Bone marrow (tissue), 2 donors: ENCODE results near the gene MYO1D.
"Not testable (repeated sequence)": the region's sequence is repeated elsewhere in the genome, so short reads cannot be mapped to it uniquely, and the experiment has no call there.

Experiments
- DNase-seq, 2 donors: peaks; one replicate each; lab custom pipeline; 2025; lab: John Stamatoyannopoulos, UW

Gene MYO1D

GRCh38 chr17:32460054-32460453 is 416.9 kb downstream of the MYO1D start:
- no peak for DNase-seq

GRCh38 chr17:32458371-32458770 is 418.6 kb downstream of the MYO1D start:
- DNase-seq, result no peak

DNA sequence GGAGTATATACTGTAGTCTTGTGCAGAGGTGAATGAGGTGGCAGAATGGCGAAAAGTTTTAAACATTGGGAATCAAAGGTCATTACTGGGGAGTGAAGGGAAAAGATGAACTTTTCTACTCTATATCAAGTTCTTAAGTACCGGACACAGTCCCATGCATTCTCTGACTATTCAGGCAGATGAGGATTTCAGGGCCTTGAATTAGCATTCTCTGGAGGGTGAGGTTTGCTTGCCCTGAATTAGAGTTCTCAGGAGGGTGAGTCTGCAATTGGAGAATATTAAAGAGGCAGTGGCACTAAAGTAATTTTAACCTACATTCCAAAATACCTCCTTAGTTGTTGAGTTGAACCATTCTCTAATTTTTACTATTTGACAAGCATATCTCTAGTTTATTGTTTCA is 423.6 kb downstream of the MYO1D start:
- DNase-seq, result no peak

DNA sequence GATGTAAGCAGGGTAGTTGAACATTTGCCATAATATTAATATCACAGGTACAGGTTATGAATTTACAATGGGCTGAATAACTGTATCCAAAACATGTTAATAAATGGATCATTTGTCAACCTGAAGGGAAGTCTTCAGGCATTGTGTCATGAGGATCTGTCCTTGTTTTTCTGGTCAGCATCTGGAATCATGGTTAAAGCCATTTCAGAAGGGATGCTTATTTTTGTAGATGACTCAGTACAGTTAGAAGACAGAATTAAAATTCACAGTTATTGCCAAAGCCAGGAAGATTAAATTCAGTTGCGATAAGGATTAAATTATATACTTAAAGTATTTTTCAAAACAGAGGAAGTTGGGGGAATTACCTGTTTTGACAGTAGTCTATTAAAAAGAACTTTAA is 424.6 kb downstream of the MYO1D start:
- no peak for DNase-seq

GRCh38 chr17:32451879-32452278 is 425.0 kb downstream of the MYO1D start:
- DNase-seq, result no peak

DNA sequence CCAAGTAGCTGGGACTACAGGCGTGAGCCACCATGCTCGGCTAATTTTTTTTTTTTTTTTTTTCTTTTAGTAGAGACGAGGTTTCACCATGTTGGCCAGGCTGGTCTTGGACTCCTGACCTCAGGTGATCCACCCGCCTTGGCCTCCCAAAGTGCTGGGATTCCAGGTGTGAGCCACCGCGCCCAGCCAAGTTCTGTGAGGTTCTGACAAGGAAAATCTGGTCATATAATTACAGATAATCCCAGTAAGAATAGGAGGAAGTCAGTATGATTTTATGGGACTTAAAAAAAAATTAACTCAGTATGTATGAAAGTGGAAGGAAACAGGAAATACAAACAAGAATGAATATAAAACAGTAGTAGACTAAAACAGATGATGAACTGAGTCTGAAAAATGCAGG is 426.5 kb downstream of the MYO1D start:
- not testable (repeated sequence) for DNase-seq

DNA sequence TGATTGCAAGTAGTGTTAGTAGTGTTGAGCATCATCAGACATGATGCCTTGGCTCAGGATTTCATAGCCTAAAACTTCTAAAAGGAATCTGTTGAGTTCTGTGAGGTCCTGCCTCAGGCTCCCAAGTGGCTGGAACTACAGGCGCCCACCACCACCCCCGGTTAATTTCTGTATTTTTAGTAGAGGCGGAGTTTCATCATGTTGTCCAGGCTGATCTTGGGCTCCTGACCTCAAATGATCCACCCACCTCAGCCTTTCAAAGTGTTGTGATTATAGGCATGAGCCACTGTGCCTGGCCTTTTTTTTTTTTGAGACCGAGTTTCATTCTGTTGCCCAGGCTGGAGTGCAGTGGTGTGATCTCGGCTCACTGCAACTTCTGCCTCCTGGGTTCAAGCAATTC is 427.0 kb downstream of the MYO1D start:
- DNase-seq, result no peak

DNA sequence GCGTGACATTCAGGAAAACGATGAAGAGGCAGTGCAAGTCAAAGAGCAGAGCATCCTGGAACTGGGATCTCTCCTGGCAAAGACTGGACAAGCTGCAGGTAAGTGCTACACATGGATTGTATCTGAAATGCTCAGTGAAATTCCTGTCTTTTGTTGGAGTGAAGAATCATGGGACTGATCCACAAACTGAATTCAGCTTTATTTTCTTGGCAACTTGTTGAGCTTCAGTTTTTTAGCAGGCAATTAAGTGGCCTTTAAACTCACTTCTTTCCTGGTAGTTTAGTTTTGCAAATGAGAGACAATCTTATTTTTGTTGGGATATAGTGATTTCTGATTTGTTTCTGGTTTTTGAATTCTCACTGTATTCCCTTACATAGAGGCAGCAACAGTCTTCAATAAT is 430.0 kb downstream of the MYO1D start:
- DNase-seq, result no peak

- DNase-seq, result no peak
These were observed 431.0 kb downstream of the MYO1D start for GRCh38 chr17:32445971-32446370.

GRCh38 chr17:32445497-32445896 is 431.4 kb downstream of the MYO1D start:
- DNase-seq, result no peak

- DNase-seq, result peak in 1 of 2 donors; percentile 58
These were observed 431.9 kb downstream of the MYO1D start for GRCh38 chr17:32445074-32445415.

DNA sequence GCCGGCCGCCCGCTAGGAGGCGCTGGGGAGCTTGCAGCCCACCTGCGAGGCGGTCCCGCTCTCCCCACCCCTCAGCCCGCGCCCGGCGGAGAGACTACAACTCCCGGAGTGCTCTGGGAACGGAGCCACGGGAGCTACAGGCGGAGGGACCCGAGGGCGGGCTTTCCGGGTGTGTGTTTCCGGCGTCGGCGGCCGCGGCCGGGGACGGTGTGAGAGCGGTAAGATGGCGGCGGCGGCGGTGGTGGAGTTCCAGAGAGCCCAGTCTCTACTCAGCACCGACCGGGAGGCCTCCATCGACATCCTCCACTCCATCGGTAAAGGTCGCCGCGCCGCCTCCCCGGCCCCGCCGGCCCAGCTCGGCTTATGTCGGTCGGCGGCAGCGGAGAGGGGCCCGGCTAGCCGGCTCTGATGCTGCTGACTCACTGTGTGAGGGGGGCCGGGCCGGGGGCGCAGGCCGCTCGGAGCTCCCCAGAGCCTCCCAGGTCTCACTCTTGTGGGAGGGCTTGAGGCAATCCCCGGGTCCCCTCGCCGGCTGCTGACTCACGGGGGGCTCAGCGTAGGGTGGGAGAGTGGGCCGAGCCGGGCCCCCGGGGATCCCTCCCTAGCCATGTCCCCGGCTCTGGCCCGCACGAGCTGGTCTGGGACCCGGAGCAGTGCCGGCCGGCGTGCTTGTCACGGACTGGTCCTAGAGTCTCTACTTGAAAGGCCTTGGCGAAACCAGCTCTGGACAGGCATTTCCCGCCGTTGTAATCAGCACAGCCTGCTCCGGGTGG is 432.4 kb downstream of the MYO1D start, which contains the start of gene PSMD11:
Gene PSMD11 (plus strand): TSS at position 210 of the 773 bp plus-strand sequence. CDS start 14 bp downstream, at position 224.
- peak; percentile 87 to 96 for DNase-seq

- no peak for DNase-seq
These were observed 433.1 kb downstream of the MYO1D start for GRCh38 chr17:32443827-32444300.
